Transverse colon (tissue), 4 donors: ENCODE data around the gene ZCCHC7.
"Not testable (repeated sequence)": the region's sequence is repeated elsewhere in the genome, so short reads cannot be mapped to it uniquely, and the experiment has no call there.

Source experiments
- EP300 ChIP-seq: sonication (generic); formaldehyde crosslinking; IDR thresholded peaks from one replicate; pipeline ENCODE4 v1.6.1; 2017; ENCODE audit warnings: antibody characterized with exemption, low read depth
- POLR2A ChIP-seq: fragments of 450-650 bp; IDR thresholded peaks from one replicate; pipeline ENCODE4 v1.6.1; 2016; ENCODE audit warnings: antibody characterized with exemption, mild to moderate bottlenecking, moderate library complexity
- POLR2AphosphoS5 ChIP-seq, 3 donors: sonication (generic); formaldehyde crosslinking; IDR thresholded peaks; one replicate each; pipeline ENCODE4 v1.6.1; 2016; ENCODE audit warnings: antibody characterized with exemption in 3 of 3
- TF ChIP-seq, protein P1 (sequence below), 5 experiments: fragments of 200-600 bp in 3 of 5; fragments of 450-650 bp in 2 of 5; sonication (generic) in 3 of 5; IDR thresholded peaks; 1 replicate in 2 of 5; 2 replicates in 3 of 5; pipeline ENCODE4 v1.5.1; 2016 to 2017; ENCODE audit warnings: antibody characterized with exemption in 5 of 5, inconsistent platforms in 3 of 5, mild to moderate bottlenecking in 2 of 5, moderate library complexity in 1 of 5

DNA sequence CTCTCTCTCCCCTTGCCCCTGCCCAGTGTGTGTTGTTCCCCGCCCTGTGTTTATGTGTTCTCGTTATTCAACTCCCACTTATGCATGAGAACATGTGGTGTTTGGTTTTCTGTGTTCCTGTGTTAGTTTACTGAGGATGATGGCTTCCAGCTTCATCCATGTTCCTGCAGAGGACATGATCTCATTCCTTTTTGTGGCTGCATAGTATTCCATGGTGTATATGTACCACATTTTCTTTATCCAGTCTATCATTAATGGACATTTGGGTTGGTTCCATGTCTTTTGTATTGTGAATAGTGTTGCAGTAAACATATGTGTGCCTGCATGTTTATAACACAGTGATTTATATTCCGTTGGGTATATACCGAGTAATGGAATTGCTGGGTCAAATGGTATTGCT lies 83.1 kb downstream of the ZCCHC7 start:
- TF ChIP-seq, protein P1, sequence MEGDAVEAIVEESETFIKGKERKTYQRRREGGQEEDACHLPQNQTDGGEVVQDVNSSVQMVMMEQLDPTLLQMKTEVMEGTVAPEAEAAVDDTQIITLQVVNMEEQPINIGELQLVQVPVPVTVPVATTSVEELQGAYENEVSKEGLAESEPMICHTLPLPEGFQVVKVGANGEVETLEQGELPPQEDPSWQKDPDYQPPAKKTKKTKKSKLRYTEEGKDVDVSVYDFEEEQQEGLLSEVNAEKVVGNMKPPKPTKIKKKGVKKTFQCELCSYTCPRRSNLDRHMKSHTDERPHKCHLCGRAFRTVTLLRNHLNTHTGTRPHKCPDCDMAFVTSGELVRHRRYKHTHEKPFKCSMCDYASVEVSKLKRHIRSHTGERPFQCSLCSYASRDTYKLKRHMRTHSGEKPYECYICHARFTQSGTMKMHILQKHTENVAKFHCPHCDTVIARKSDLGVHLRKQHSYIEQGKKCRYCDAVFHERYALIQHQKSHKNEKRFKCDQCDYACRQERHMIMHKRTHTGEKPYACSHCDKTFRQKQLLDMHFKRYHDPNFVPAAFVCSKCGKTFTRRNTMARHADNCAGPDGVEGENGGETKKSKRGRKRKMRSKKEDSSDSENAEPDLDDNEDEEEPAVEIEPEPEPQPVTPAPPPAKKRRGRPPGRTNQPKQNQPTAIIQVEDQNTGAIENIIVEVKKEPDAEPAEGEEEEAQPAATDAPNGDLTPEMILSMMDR (IDR thresholded peaks at IDR 0.05) = not testable (repeated sequence)
- TF ChIP-seq EP300; POLR2A; POLR2AphosphoS5 (IDR thresholded peaks at IDR 0.05): not testable (repeated sequence)
